GM12878 (cell line): Measurements from ENCODE around the gene NPAS3. TPM values are rescaled to one million over a fixed set of nuclear protein-coding genes. Genes with fewer than 3 reads are reported as not detected.

Source experiments
- ATAC-seq: fragments of 200-7000 bp; cut with Tn5 transposase; 3 replicates; pipeline ENCODE4 v1.9.1; 2020; ENCODE audit warnings: mild to moderate bottlenecking, moderate library complexity
- BruUV-seq: library from RNA; stranded (reverse); fragments of 400-500 nt; replicated peaks from 2 replicates; lab custom pipeline; 2021; lab: Mats Ljungman, UMichigan
- CTCF ChIA-PET: fragments of 300-600 bp; sonication (Branson Sonifier 250); formaldehyde crosslinking; extraction: SDS; loops from one replicate; lab custom pipeline; 2021; ENCODE audit warnings: inconsistent platforms; lab: Yijun Ruan, JAX
- POLR2A ChIA-PET: fragments of 350-600 bp; formaldehyde crosslinking; extraction: SDS; loops from one replicate; lab custom pipeline; 2021; ENCODE audit warnings: inconsistent platforms; lab: Charles Lee
- RAD21 ChIA-PET: fragments of 300-600 bp; sonication (Branson Sonifier 250); formaldehyde crosslinking; loops from one replicate; lab custom pipeline; 2023; ENCODE audit warnings: antibody characterized with exemption; ENCODE audit not compliant: unreplicated experiment; lab: Charles Lee
- SMC1A ChIA-PET: fragments of 300-600 bp; sonication (Branson Sonifier 250); formaldehyde crosslinking; loops from one replicate; lab custom pipeline; 2023; ENCODE audit not compliant: unreplicated experiment, uncharacterized antibody; lab: Charles Lee
- DNase-seq: peaks from one replicate; pipeline ENCODE4 v3.0.0-alpha.2; 2011; ENCODE audit warnings: low read depth, low spot score
- FAIRE-seq: peaks from 3 replicates; lab custom pipeline; 2011; peaks lifted over from hg19 to GRCh38; lab: Jason Lieb, UNC
- H2AFZ ChIP-seq: 2 replicates; pipeline ENCODE4 v1.6.0; 2011; ENCODE audit warnings: low read depth, low read length, control low read depth; ENCODE audit not compliant: control insufficient read depth
- H3K27ac ChIP-seq: 2 replicates; pipeline ENCODE4 v1.5.1; 2011; ENCODE audit warnings: control low read depth; ENCODE audit not compliant: control insufficient read depth, insufficient read depth
- H3K27me3 ChIP-seq, 2 experiments: replicated peaks in 1 of 2; 2 replicates each; pipeline versions ENCODE4 v1.6.0 to v1.6.1; 2011; ENCODE audit warnings: low read length in 1 of 2; ENCODE audit not compliant: control insufficient read depth in 2 of 2, insufficient read depth in 2 of 2
- H3K36me3 ChIP-seq, 2 experiments: 2 replicates each; pipeline ENCODE4 v1.5.1; 2011; ENCODE audit warnings: low read length in 1 of 2; ENCODE audit not compliant: control insufficient read depth in 2 of 2, insufficient read depth in 2 of 2
- H3K4me1 ChIP-seq: 2 replicates; pipeline ENCODE4 v1.6.1; 2011; ENCODE audit warnings: mild to moderate bottlenecking, low read length, moderate library complexity, mixed read lengths; ENCODE audit not compliant: control insufficient read depth, insufficient read depth
- H3K4me2 ChIP-seq: 2 replicates; pipeline ENCODE4 v1.6.0; 2011; ENCODE audit warnings: control low read depth; ENCODE audit not compliant: control insufficient read depth, insufficient read depth
- H3K4me3 ChIP-seq: fragments of 200-600 bp; sonication (generic); 2 replicates; pipeline ENCODE4 v1.5.1; 2016
- H3K79me2 ChIP-seq: 2 replicates; pipeline ENCODE4 v1.6.0; 2011; ENCODE audit warnings: low read length; ENCODE audit not compliant: control insufficient read depth, insufficient read depth
- H3K9ac ChIP-seq: 2 replicates; pipeline ENCODE4 v1.8.0; 2011; ENCODE audit warnings: low read length, control low read depth, mixed read lengths; ENCODE audit not compliant: control insufficient read depth, insufficient read depth
- H3K9me3 ChIP-seq: replicated peaks from 3 replicates; pipeline ENCODE4 v1.5.1; 2011; ENCODE audit warnings: mild to moderate bottlenecking, low read length; ENCODE audit not compliant: control insufficient read depth, insufficient read depth
- H4K20me1 ChIP-seq: 2 replicates; pipeline ENCODE4 v1.6.0; 2011; ENCODE audit not compliant: control insufficient read depth, insufficient read depth
- BCL3 ChIP-seq: IDR thresholded peaks from 2 replicates; pipeline ENCODE4 v1.6.1; 2011; ENCODE audit warnings: borderline replicate concordance, low read depth, mild to moderate bottlenecking, moderate library complexity, low read length; ENCODE audit not compliant: insufficient read depth, poor library complexity, severe bottlenecking
- BMI1 ChIP-seq: fragments of 450-650 bp; IDR thresholded peaks from 2 replicates; pipeline ENCODE4 v1.6.1; 2016; ENCODE audit warnings: mild to moderate bottlenecking, moderate library complexity, borderline replicate concordance
- CBFB ChIP-seq: IDR thresholded peaks from 2 replicates; pipeline ENCODE4 v1.6.1; 2016; ENCODE audit warnings: antibody characterized with exemption, low read depth
- EGR1 ChIP-seq, 2 experiments: IDR thresholded peaks; 1 replicate in 1 of 2; 2 replicates in 1 of 2; pipeline ENCODE4 v1.6.1; 2011 to 2012; ENCODE audit warnings: low read depth in 2 of 2, low read length in 2 of 2, borderline replicate concordance in 1 of 2, mild to moderate bottlenecking in 1 of 2, moderate library complexity in 1 of 2
- FOXK2 ChIP-seq: fragments of 450-650 bp; IDR thresholded peaks from 2 replicates; pipeline ENCODE4 v1.6.1; 2017; ENCODE audit warnings: mild to moderate bottlenecking, moderate library complexity
- HDGF ChIP-seq: fragments of 450-650 bp; IDR thresholded peaks from 2 replicates; pipeline ENCODE4 v1.6.1; 2016; ENCODE audit warnings: antibody characterized with exemption
- HSF1 ChIP-seq: fragments of 150-350 bp; IDR thresholded peaks from 2 replicates; pipeline ENCODE4 v1.6.1; 2014; ENCODE audit warnings: mild to moderate bottlenecking, low read depth, low read length
- IRF4 ChIP-seq: IDR thresholded peaks from 2 replicates; pipeline ENCODE4 v1.6.1; 2011; ENCODE audit warnings: low read depth, low read length
- JUNB ChIP-seq: IDR thresholded peaks from 2 replicates; pipeline ENCODE4 v1.6.1; 2016; ENCODE audit warnings: antibody characterized with exemption, mild to moderate bottlenecking
- KAT2A ChIP-seq: conservative IDR thresholded peaks from 2 replicates; pipeline ENCODE4 v1.6.1; 2011; ENCODE audit warnings: low read depth, low read length; ENCODE audit not compliant: control insufficient read depth
- MYB ChIP-seq: fragments of 150-350 bp; IDR thresholded peaks from 2 replicates; pipeline ENCODE4 v1.6.1; 2014; ENCODE audit warnings: mild to moderate bottlenecking, low read depth, low read length, borderline replicate concordance
- POU2F2 ChIP-seq: IDR thresholded peaks from 3 replicates; pipeline ENCODE4 v1.6.1; 2011; ENCODE audit warnings: low read depth, mild to moderate bottlenecking, low read length, borderline replicate concordance
- RCOR1 ChIP-seq: conservative IDR thresholded peaks from 2 replicates; pipeline ENCODE4 v1.6.1; 2012; ENCODE audit warnings: low read depth, low read length, improper control_type of control experiment
- STAT1 ChIP-seq: fragments of 450-650 bp; conservative IDR thresholded peaks from 2 replicates; pipeline ENCODE4 v1.6.1; 2014; ENCODE audit warnings: antibody characterized with exemption, mild to moderate bottlenecking
- STAT3 ChIP-seq: IDR thresholded peaks from 2 replicates; pipeline ENCODE4 v1.6.1; 2011; ENCODE audit warnings: low read depth, low read length, improper control_type of control experiment
- SUZ12 ChIP-seq: fragments of 200-600 bp; sonication (generic); IDR thresholded peaks from one replicate; pipeline ENCODE4 v1.6.1; 2018; ENCODE audit warnings: antibody characterized with exemption, mild to moderate bottlenecking; ENCODE audit not compliant: unreplicated experiment
- TAF1 ChIP-seq: IDR thresholded peaks from 2 replicates; pipeline ENCODE4 v1.6.1; 2011; ENCODE audit warnings: mild to moderate bottlenecking, low read depth, low read length, borderline replicate concordance
- YBX1 ChIP-seq: fragments of 450-650 bp; IDR thresholded peaks from 2 replicates; pipeline ENCODE4 v1.6.1; 2016; ENCODE audit warnings: antibody characterized with exemption
- WGBS: methylation state at CpG from one replicate; pipeline ENCODE4 v1.1.6; 2016; ENCODE audit warnings: low lambda C conversion rate; ENCODE audit not compliant: insufficient replicate concordance, insufficient coverage; ENCODE audit errors: missing lambda C conversion rate; 5-methylcytosine and 5-hydroxymethylcytosine counted together
- in situ Hi-C: fragments of 300-500 bp; cut with MboI; formaldehyde crosslinking; loops from 9 replicates; pipeline ENCODE4 v1.14.3; 2018; ENCODE audit warnings: mixed read lengths
- intact Hi-C: fragments of 100-400 bp; cut with micrococcal nuclease; formaldehyde crosslinking; loops from one replicate; pipeline ENCODE4 v1.14.2; 2022; ENCODE audit not compliant: unreplicated experiment
- polyA plus RNA-seq, 11 experiments: library from polyadenylated mRNA; depleted of rRNA in 4 of 11; unstranded in 6 of 11; stranded (reverse) in 5 of 11; fragments of >200 nt; fragmentation: Nextera tagmentation in 4 of 11; fragmentation: Illumina TruSeq in 1 of 11; extraction: Ambion mirVana in 4 of 11; extraction: Trizol in 1 of 11; gene quantifications; 1 replicate in 1 of 11; 2 replicates in 10 of 11; pipeline versions ENCODE4 v1.2.1 to v1.2.3, GENCODE V29; 2011 to 2016; ENCODE audit warnings: inconsistent platforms in 2 of 11, missing spikeins in 2 of 11, low read depth in 1 of 11
- total RNA-seq, 4 experiments: library from RNA; depleted of rRNA in 3 of 4; stranded (reverse); fragments of >200 nt in 3 of 4; fragmentation: Illumina TruSeq in 1 of 4; extraction: Trizol in 1 of 4; gene quantifications; 2 replicates each; pipeline versions ENCODE4 v1.2.1 to v1.2.3, GENCODE V29; 2013 to 2021
- TF ChIP-seq, protein P1 (sequence below): IDR thresholded peaks from 2 replicates; pipeline ENCODE4 v1.6.1; 2011; ENCODE audit warnings: low read depth, mild to moderate bottlenecking, low read length, moderate library complexity, borderline replicate concordance; ENCODE audit errors: extremely low read depth
- TF ChIP-seq, protein P2 (sequence below): IDR thresholded peaks from 2 replicates; pipeline ENCODE4 v1.6.1; 2012; ENCODE audit warnings: low read depth, low read length, improper control_type of control experiment

Gene NPAS3
- total and polyA plus RNA-seq, 10 of the 15 experiments (the other 5 are each of a cell fraction or from before 2014, with no cell fraction given), result under 0.01 to 2.7 (median 0.03) TPM; not detected in 6

- no peak for TF ChIP-seq MYB
- no peak for TF ChIP-seq HSF1
- no peak for TF ChIP-seq HDGF
- no peak for TF ChIP-seq JUNB
Observed at GRCh38 chr14:33714527-33715226, 776.0 kb downstream of the NPAS3 start (continued).

- ChIA-PET SMC1A (interaction anchor here (1.0 to 1.4 kb wide), 3 partner anchors 10 to 78 kb away, joined by 3 to 5 read pairs (median 4); no protein-coding TSS in a partner anchor), CTCF (interaction anchor here (1.4 kb wide), 1 partner anchor 17 kb away, joined by 3 read pairs; no protein-coding TSS in a partner anchor), RAD21 (no interaction called here), POLR2A (interaction anchor here (0.5 kb wide), 1 partner anchor 32 kb away, joined by 7 read pairs; no protein-coding TSS in a partner anchor)
- FAIRE-seq (no peak), DNase-seq (no peak), ATAC-seq (no peak)
- in situ Hi-C loops (no loop called here), intact Hi-C loops (no loop called here)
- H2AFZ ChIP-seq, result no peak overlapping the region
- no peak overlapping the region for H3K4me3 ChIP-seq
- no peaks in the 10 kb centered on the region for H3K79me2 ChIP-seq
- no peak overlapping the region for H3K4me2 ChIP-seq
- no peak for TF ChIP-seq IRF4
- TF ChIP-seq STAT3, result no peak
- no peak for TF ChIP-seq JUNB
- no peak for TF ChIP-seq KAT2A
- no peak for TF ChIP-seq FOXK2
- TF ChIP-seq SUZ12, result no peak
- no peak for TF ChIP-seq BMI1
- TF ChIP-seq, protein P1, sequence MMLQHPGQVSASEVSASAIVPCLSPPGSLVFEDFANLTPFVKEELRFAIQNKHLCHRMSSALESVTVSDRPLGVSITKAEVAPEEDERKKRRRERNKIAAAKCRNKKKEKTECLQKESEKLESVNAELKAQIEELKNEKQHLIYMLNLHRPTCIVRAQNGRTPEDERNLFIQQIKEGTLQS, result no peak
- TF ChIP-seq STAT1, result no peak
- TF ChIP-seq CBFB, result no peak
- no peak for TF ChIP-seq POU2F2
- no peak for TF ChIP-seq EGR1 (IDR thresholded peaks at IDR 0.05; ENCODE audit: borderline replicate concordance in 1 of 2, low read depth in 2 of 2, low read length in 2 of 2)
- TF ChIP-seq, protein P2, sequence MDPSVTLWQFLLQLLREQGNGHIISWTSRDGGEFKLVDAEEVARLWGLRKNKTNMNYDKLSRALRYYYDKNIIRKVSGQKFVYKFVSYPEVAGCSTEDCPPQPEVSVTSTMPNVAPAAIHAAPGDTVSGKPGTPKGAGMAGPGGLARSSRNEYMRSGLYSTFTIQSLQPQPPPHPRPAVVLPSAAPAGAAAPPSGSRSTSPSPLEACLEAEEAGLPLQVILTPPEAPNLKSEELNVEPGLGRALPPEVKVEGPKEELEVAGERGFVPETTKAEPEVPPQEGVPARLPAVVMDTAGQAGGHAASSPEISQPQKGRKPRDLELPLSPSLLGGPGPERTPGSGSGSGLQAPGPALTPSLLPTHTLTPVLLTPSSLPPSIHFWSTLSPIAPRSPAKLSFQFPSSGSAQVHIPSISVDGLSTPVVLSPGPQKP, result no peak
- TF ChIP-seq YBX1, result no peak
- TF ChIP-seq TAF1, result no peak
- no peak for TF ChIP-seq BCL3
- no peak for TF ChIP-seq RCOR1
- no peaks in the 10 kb centered on the region for H3K36me3 ChIP-seq
- H3K9me3 ChIP-seq, result no peaks in the 10 kb centered on the region
- no peaks in the 10 kb centered on the region for H4K20me1 ChIP-seq
- WGBS, result 0% methylated on average over 1 of the region's 1 CpG
- H3K4me1 ChIP-seq, result no peaks in the 10 kb centered on the region
- H3K9ac ChIP-seq, result no peak overlapping the region
- H3K27me3 ChIP-seq, result no peaks in the 10 kb centered on the region; a peak in 1 of 4 replicates
- H3K27ac ChIP-seq, result no peak overlapping the region
- no TSS peak for BruUV-seq
Observed at GRCh38 chr14:33715227-33715528, 776.5 kb downstream of the NPAS3 start.
